ENCODE measurements around the gene CXCR5.
A peak's percentile ranks its signal among the peaks of the same experiment; 100 is the strongest.

DNA sequence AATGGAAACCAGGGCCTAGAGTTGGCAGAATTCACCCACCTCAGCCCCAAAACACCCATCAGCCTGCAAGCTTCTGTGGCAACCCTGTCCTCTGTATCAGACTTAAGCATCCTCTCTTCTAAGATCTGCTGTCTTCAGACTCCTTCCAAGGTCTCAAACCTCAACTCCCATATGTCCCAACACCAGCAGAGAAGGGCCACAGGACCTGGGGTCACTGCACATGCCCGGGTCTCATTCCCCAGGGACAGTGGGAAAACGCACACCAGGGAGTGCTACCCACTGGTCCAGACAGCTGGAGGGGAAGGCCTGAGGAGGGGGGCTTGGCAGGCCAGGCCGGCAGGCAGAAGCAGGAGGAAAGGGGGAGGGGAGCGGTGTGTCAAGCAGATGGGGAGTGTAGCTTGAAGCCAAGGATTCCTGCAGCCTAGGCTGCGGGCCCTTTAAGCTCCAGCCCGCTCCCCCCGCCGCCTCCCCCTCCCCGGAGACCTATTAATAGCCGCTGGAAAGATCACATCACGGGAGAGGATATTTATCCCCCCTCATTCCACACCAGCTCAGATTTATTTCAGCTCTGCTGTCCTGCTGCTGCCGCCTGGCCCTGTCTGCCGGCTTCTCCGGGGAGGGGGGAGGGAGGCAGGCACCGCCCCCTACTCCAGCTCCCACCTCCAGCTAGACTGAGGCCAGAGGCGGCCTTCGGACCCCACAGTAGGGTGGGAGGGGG is 25.4 kb downstream of the CXCR5 start:
- TF ChIP-seq CTCF (IDR thresholded peaks at IDR 0.05) (no peak), POLR2A (IDR thresholded peaks at IDR 0.05) (peak; percentile 70 to 83), EP300 (IDR thresholded peaks at IDR 0.05) (peak in 1 of 4 donors; percentile 71)

All from sigmoid colon (tissue), 4 donors.